HG03175 (cell line): Measurements from ENCODE around the gene SYK.
"Not testable (repeated sequence)": the region's sequence is repeated elsewhere in the genome, so short reads cannot be mapped to it uniquely, and the experiment has no call there.

Source experiments
- ATAC-seq: cut with Tn5 transposase; IDR thresholded peaks from one replicate; pipeline ENCODE4 v1.9.1; 2021; ENCODE audit warnings: mild to moderate bottlenecking, moderate library complexity; ENCODE audit not compliant: unreplicated experiment

SYK gene

GRCh38 chr9:90801241-90801972 lies at the start of gene SYK:
Gene SYK, plus strand, starts transcription at chr9:90801819. Its CDS starts 42,080 bp downstream, at chr9:90843899.
- peak; percentile 44 for ATAC-seq

GRCh38 chr9:90755514-90756371 lies 45.9 kb upstream of the SYK start:
- ATAC-seq, result not testable (repeated sequence)

- not testable (repeated sequence) for ATAC-seq
These were observed 41.0 kb upstream of the SYK start for GRCh38 chr9:90760577-90760976.

- no peak for ATAC-seq
These were observed 34.9 kb upstream of the SYK start for GRCh38 chr9:90766731-90767130.

GRCh38 chr9:90767523-90768100 lies 34.0 kb upstream of the SYK start:
- ATAC-seq, result no peak

GRCh38 chr9:90770182-90770738 lies 31.4 kb upstream of the SYK start:
- peak; percentile 63 for ATAC-seq

GRCh38 chr9:90770927-90771326 lies 30.7 kb upstream of the SYK start:
- ATAC-seq, result no peak

GRCh38 chr9:90772386-90772785 lies 29.2 kb upstream of the SYK start:
- ATAC-seq, result no peak

GRCh38 chr9:90773617-90774016 lies 28.0 kb upstream of the SYK start:
- no peak for ATAC-seq

GRCh38 chr9:90774071-90774470 lies 27.5 kb upstream of the SYK start:
- no peak for ATAC-seq

- ATAC-seq, result peak; percentile 83
These were observed 26.9 kb upstream of the SYK start for GRCh38 chr9:90774682-90775081.

GRCh38 chr9:90775657-90776056 lies 26.0 kb upstream of the SYK start:
- no peak for ATAC-seq

- ATAC-seq, result no peak
These were observed 22.9 kb upstream of the SYK start for GRCh38 chr9:90778746-90779145.

GRCh38 chr9:90783552-90783951 lies 18.1 kb upstream of the SYK start:
- ATAC-seq, result no peak

GRCh38 chr9:90783964-90784363 lies 17.7 kb upstream of the SYK start:
- ATAC-seq, result no peak

GRCh38 chr9:90787771-90788460 lies 13.7 kb upstream of the SYK start:
- ATAC-seq, result peak; percentile 63

GRCh38 chr9:90788527-90788926 lies 13.1 kb upstream of the SYK start:
- ATAC-seq, result peak; percentile 57

GRCh38 chr9:90789408-90789807 lies 12.2 kb upstream of the SYK start:
- no peak for ATAC-seq

- no peak for ATAC-seq
These were observed 11.8 kb upstream of the SYK start for GRCh38 chr9:90789862-90790261.

GRCh38 chr9:90793024-90793423 lies 8.6 kb upstream of the SYK start:
- not testable (repeated sequence) for ATAC-seq

- ATAC-seq, result no peak
These were observed 7.9 kb upstream of the SYK start for GRCh38 chr9:90793729-90794128.
